ENCODE results near the gene PNISR. TPM values are rescaled to one million over a fixed set of nuclear protein-coding genes. Genes with fewer than 3 reads are reported as not detected.

PNISR gene
- total RNA-seq, 3 donors from 2014 or later = 77.4 to 121 (median 105) TPM

DNA sequence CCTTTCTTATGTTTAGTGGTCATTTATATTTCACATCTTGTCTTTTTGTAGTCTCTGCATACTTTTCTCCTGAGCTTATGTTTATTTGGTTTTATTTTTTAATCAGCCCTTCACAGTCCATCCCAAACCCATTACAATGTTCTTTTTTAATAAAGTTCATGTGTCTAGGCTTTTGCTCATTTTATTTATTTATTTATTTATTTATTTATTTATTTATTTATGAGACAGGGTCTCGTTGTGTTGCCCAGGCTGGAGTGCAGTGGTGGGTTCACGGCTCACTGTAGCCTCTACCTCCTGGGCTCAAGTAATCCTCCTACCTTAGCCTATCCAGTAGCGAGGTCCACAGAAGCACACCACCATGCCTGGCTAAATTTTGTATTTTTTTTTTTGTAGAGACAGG, 34.2 kb downstream of the PNISR start:
- TF ChIP-seq, protein P1, sequence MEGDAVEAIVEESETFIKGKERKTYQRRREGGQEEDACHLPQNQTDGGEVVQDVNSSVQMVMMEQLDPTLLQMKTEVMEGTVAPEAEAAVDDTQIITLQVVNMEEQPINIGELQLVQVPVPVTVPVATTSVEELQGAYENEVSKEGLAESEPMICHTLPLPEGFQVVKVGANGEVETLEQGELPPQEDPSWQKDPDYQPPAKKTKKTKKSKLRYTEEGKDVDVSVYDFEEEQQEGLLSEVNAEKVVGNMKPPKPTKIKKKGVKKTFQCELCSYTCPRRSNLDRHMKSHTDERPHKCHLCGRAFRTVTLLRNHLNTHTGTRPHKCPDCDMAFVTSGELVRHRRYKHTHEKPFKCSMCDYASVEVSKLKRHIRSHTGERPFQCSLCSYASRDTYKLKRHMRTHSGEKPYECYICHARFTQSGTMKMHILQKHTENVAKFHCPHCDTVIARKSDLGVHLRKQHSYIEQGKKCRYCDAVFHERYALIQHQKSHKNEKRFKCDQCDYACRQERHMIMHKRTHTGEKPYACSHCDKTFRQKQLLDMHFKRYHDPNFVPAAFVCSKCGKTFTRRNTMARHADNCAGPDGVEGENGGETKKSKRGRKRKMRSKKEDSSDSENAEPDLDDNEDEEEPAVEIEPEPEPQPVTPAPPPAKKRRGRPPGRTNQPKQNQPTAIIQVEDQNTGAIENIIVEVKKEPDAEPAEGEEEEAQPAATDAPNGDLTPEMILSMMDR (IDR thresholded peaks at IDR 0.05) = no peak
- ATAC-seq = no peak
- no peak for DNase-seq
- no peaks in the 10 kb centered on the region for H3K4me1 ChIP-seq (ENCODE audit: low read depth)
- H3K36me3 ChIP-seq (ENCODE audit: low read depth) = no peaks in the 10 kb centered on the region
- no peak overlapping the region for H3K4me3 ChIP-seq
- intact Hi-C loops (cut with DNase I, micrococcal nuclease) = no loop called here
- no peaks in the 10 kb centered on the region for H3K9me3 ChIP-seq

DNA sequence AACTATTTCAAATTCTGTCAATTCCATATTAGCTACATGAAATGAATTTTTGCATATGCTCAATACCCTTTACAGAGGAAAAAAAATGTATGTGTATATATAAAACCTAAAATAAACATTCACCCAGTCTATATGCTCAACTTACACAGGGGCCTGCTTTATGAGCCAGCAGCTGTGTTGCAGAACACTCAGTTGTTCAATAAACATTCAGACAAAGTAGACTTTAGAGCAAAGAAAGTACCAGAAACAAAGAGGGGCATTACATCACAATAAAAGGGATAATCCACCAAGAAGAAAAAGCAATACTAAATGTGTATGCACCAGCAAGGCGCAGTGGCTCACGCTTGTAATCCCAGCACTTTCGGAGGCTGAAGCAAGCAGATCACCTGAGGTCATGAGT, 40.6 kb downstream of the PNISR start:
- H3K4me3 ChIP-seq = no peak overlapping the region
- DNase-seq = no peak
- H3K4me1 ChIP-seq (ENCODE audit: low read depth) = no peaks in the 10 kb centered on the region
- TF ChIP-seq, protein P1 (IDR thresholded peaks at IDR 0.05) = no peak
- H3K36me3 ChIP-seq (ENCODE audit: low read depth) = no peaks in the 10 kb centered on the region
- no peak for ATAC-seq
- intact Hi-C loops (cut with DNase I, micrococcal nuclease) = no loop called here
- no peaks in the 10 kb centered on the region for H3K9me3 ChIP-seq

DNA sequence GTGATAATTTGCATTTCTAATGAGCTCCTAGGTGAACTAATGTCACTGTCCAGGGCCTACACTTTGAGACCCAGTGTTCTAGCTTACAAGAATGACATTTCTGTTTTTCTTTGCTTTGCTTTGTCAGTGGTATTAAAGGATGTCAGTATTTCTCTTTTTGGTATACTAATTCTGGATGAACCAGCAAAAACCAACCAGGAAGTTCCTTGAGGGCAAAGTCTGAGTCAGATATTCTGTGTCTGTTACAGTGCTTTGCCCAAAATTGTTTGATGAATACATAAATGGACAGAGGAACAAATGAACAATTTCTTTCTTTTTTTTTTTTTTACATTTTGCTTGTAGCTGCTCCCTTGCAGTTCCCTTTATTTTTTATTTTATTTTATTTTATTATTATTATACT, 46.5 kb downstream of the PNISR start:
- Histone ChIP-seq H3K36me3 (ENCODE audit: low read depth) (no peaks in the 10 kb centered on the region), H3K9me3 (no peaks in the 10 kb centered on the region), H3K4me3 (no peak overlapping the region), H3K4me1 (ENCODE audit: low read depth) (no peaks in the 10 kb centered on the region)
- no peak for ATAC-seq
- TF ChIP-seq, protein P1 (IDR thresholded peaks at IDR 0.05) = no peak
- intact Hi-C loops (cut with DNase I, micrococcal nuclease) = no loop called here
- DNase-seq = no peak

- ATAC-seq (no peak), DNase-seq (no peak)
- H3K4me1 ChIP-seq (ENCODE audit: low read depth) = no peaks in the 10 kb centered on the region
- H3K9me3 ChIP-seq = no peaks in the 10 kb centered on the region
- intact Hi-C loops (cut with DNase I, micrococcal nuclease) = no loop called here
- no peak overlapping the region for H3K4me3 ChIP-seq
- TF ChIP-seq, protein P1 (IDR thresholded peaks at IDR 0.05) = no peak
- no peaks in the 10 kb centered on the region for H3K36me3 ChIP-seq (ENCODE audit: low read depth)
Measured at GRCh38 chr6:99369533-99369932, 55.6 kb downstream of the PNISR start.

- TF ChIP-seq, protein P1 (IDR thresholded peaks at IDR 0.05) = no peak
Measured at GRCh38 chr6:99366852-99367251, 58.3 kb downstream of the PNISR start.

GRCh38 chr6:99364026-99364425, 61.1 kb downstream of the PNISR start:
- ATAC-seq (no peak), DNase-seq (no peak)
- intact Hi-C loops (cut with DNase I, micrococcal nuclease) = no loop called here
- TF ChIP-seq, protein P1 (IDR thresholded peaks at IDR 0.05) = no peak
- no peaks in the 10 kb centered on the region for H3K36me3 ChIP-seq (ENCODE audit: low read depth)
- no peak overlapping the region for H3K4me3 ChIP-seq
- no peaks in the 10 kb centered on the region for H3K4me1 ChIP-seq (ENCODE audit: low read depth)
- H3K9me3 ChIP-seq = no peaks in the 10 kb centered on the region

More at GRCh38 chr6:99366852-99367251, 58.3 kb downstream of the PNISR start:
- H3K9me3 ChIP-seq = no peaks in the 10 kb centered on the region
- H3K4me3 ChIP-seq = no peak overlapping the region
- H3K36me3 ChIP-seq (ENCODE audit: low read depth) = no peaks in the 10 kb centered on the region
- DNase-seq = no peak
- no peak for ATAC-seq
- intact Hi-C loops (cut with DNase I, micrococcal nuclease) = no loop called here
- no peaks in the 10 kb centered on the region for H3K4me1 ChIP-seq (ENCODE audit: low read depth)

Data from mucosa of descending colon (tissue), 3 donors.